Neutrophil (primary cell): ENCODE data around the gene DMD.

Source experiments
- H3K27ac ChIP-seq: fragments of 200-600 bp; sonication (generic); 2 replicates; pipeline ENCODE4 v1.5.1; 2016; ENCODE audit warnings: mild to moderate bottlenecking, moderate library complexity
- H3K27me3 ChIP-seq: fragments of 200-600 bp; sonication (generic); 2 replicates; pipeline ENCODE4 v1.6.0; 2016; ENCODE audit warnings: mild to moderate bottlenecking
- H3K36me3 ChIP-seq: fragments of 200-600 bp; sonication (generic); 2 replicates; pipeline ENCODE4 v1.5.1; 2017
- H3K4me1 ChIP-seq, 2 experiments: fragments of 200-600 bp in 1 of 2; sonication (generic) in 1 of 2; 1 replicate in 1 of 2; 2 replicates in 1 of 2; pipeline versions ENCODE4 v1.5.1 to v1.6.1; 2013 to 2016; ENCODE audit warnings: low read depth in 1 of 2, low read length in 1 of 2, mild to moderate bottlenecking in 1 of 2, moderate library complexity in 1 of 2; ENCODE audit not compliant: control insufficient read depth in 1 of 2, insufficient read depth in 1 of 2
- H3K4me3 ChIP-seq, 2 experiments: fragments of 200-600 bp in 1 of 2; sonication (generic) in 1 of 2; 1 replicate in 1 of 2; 2 replicates in 1 of 2; pipeline ENCODE4 v1.5.1; 2013 to 2016; ENCODE audit warnings: low read depth in 1 of 2, low read length in 1 of 2, mild to moderate bottlenecking in 1 of 2, moderate library complexity in 1 of 2
- H3K9me3 ChIP-seq: fragments of 200-600 bp; sonication (generic); 2 replicates; pipeline ENCODE4 v1.5.1; 2016
- CTCF ChIP-seq: fragments of 200-600 bp; sonication (generic); IDR thresholded peaks from 2 replicates; pipeline ENCODE4 v1.5.1; 2016; ENCODE audit warnings: antibody characterized with exemption

DMD gene

GRCh38 chrX:33045882-33046281 is 165.5 kb downstream of the DMD start:
- no peaks in the 10 kb centered on the region for H3K27me3 ChIP-seq
- H3K27ac ChIP-seq: no peak overlapping the region
- no peak overlapping the region for H3K4me3 ChIP-seq
- H3K36me3 ChIP-seq: no peaks in the 10 kb centered on the region
- H3K4me1 ChIP-seq: no peaks in the 10 kb centered on the region
- H3K9me3 ChIP-seq: no peaks in the 10 kb centered on the region
- TF ChIP-seq CTCF: no peak

- Histone ChIP-seq H3K27ac (no peak overlapping the region), H3K4me3 (no peak overlapping the region), H3K27me3 (no peaks in the 10 kb centered on the region), H3K4me1 (no peaks in the 10 kb centered on the region), H3K9me3 (no peaks in the 10 kb centered on the region), H3K36me3 (no peaks in the 10 kb centered on the region)
- no peak for TF ChIP-seq CTCF
Observed at GRCh38 chrX:33045245-33045644, 166.1 kb downstream of the DMD start.

GRCh38 chrX:33041141-33041540 is 170.2 kb downstream of the DMD start:
- Histone ChIP-seq H3K4me1 (no peaks in the 10 kb centered on the region), H3K27ac (no peak overlapping the region), H3K27me3 (no peaks in the 10 kb centered on the region), H3K4me3 (no peak overlapping the region), H3K36me3 (no peaks in the 10 kb centered on the region), H3K9me3 (no peaks in the 10 kb centered on the region)
- TF ChIP-seq CTCF: no peak

GRCh38 chrX:33032700-33033099 is 178.6 kb downstream of the DMD start:
- TF ChIP-seq CTCF: no peak
- Histone ChIP-seq H3K4me3 (no peak overlapping the region), H3K27ac (no peak overlapping the region), H3K36me3 (no peaks in the 10 kb centered on the region), H3K4me1 (no peaks in the 10 kb centered on the region), H3K27me3 (no peaks in the 10 kb centered on the region), H3K9me3 (no peaks in the 10 kb centered on the region)

GRCh38 chrX:33014949-33015348 is 196.4 kb downstream of the DMD start:
- H3K36me3 ChIP-seq: no peaks in the 10 kb centered on the region
- H3K4me3 ChIP-seq: no peak overlapping the region
- TF ChIP-seq CTCF: no peak
- no peak overlapping the region for H3K27ac ChIP-seq
- H3K4me1 ChIP-seq: no peaks in the 10 kb centered on the region
- H3K9me3 ChIP-seq: no peaks in the 10 kb centered on the region
- H3K27me3 ChIP-seq: no peaks in the 10 kb centered on the region

GRCh38 chrX:33014086-33014485 is 197.3 kb downstream of the DMD start:
- Histone ChIP-seq H3K36me3 (no peaks in the 10 kb centered on the region), H3K4me3 (no peak overlapping the region), H3K27me3 (no peaks in the 10 kb centered on the region), H3K9me3 (no peaks in the 10 kb centered on the region), H3K4me1 (no peaks in the 10 kb centered on the region), H3K27ac (no peak overlapping the region)
- no peak for TF ChIP-seq CTCF
